ENCODE data around the gene GSTA2. TPM values are rescaled to one million over a fixed set of nuclear protein-coding genes. Genes with fewer than 3 reads are reported as not detected.

Gene GSTA2
- total and polyA plus RNA-seq, 2 of the 13 experiments (the other 11 are each of a cell fraction or from before 2014, with no cell fraction given), result 0.75 to 13.7 TPM

GRCh38 chr6:52724406-52725121, 38.7 kb downstream of the GSTA2 start (continued):
- TF ChIP-seq, protein P1, sequence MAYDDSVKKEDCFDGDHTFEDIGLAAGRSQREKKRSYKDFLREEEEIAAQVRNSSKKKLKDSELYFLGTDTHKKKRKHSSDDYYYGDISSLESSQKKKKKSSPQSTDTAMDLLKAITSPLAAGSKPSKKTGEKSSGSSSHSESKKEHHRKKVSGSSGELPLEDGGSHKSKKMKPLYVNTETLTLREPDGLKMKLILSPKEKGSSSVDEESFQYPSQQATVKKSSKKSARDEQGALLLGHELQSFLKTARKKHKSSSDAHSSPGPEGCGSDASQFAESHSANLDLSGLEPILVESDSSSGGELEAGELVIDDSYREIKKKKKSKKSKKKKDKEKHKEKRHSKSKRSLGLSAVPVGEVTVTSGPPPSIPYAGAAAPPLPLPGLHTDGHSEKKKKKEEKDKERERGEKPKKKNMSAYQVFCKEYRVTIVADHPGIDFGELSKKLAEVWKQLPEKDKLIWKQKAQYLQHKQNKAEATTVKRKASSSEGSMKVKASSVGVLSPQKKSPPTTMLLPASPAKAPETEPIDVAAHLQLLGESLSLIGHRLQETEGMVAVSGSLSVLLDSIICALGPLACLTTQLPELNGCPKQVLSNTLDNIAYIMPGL (CRISPR knock-in tag; IDR thresholded peaks at IDR 0.05; ENCODE audit: borderline replicate concordance in 1 of 2, low read depth in 1 of 2), result peak; percentile 59 to 95; a peak in 3 of 4 replicates
- TF ChIP-seq RBM22 (optimal IDR thresholded peaks at IDR 0.05; ENCODE audit: low read length) (no peak), SP1 (IDR thresholded peaks at IDR 0.05) (no peak), SP1 (CRISPR knock-in tag; IDR thresholded peaks at IDR 0.05) (no peak; the same call in 1 of the 2 replicates), ZNF354B (CRISPR knock-in tag; IDR thresholded peaks at IDR 0.05) (no peak), ZBTB43 (CRISPR knock-in tag; conservative IDR thresholded peaks at IDR 0.05) (no peak), ATF7-NPFF (CRISPR knock-in tag; IDR thresholded peaks at IDR 0.05; ENCODE audit: low read depth) (no peak), ZMYM3 (CRISPR knock-in tag; IDR thresholded peaks at IDR 0.05) (peak; percentile 76; the same call in 1 of the 2 replicates), RARA (CRISPR knock-in tag; IDR thresholded peaks at IDR 0.05) (peak; percentile 27; the same call in 1 of the 2 replicates), RFX1 (IDR thresholded peaks at IDR 0.05) (no peak), NFRKB (IDR thresholded peaks at IDR 0.05) (no peak), ZNF24 (IDR thresholded peaks at IDR 0.05) (peak; percentile 60; the same call in 1 of the 2 replicates), ZSCAN22 (CRISPR knock-in tag; IDR thresholded peaks at IDR 0.05) (no peak; the same call in 1 of the 2 replicates), CENPX (CRISPR knock-in tag; IDR thresholded peaks at IDR 0.05) (no peak), TARDBP (CRISPR knock-in tag; IDR thresholded peaks at IDR 0.05) (0 out of 2 replicates have a peak, but pooled peaks have one; percentile 51), ZNF562 (CRISPR knock-in tag; IDR thresholded peaks at IDR 0.05; ENCODE audit: borderline replicate concordance) (no peak)
- TF ChIP-seq, protein P2, sequence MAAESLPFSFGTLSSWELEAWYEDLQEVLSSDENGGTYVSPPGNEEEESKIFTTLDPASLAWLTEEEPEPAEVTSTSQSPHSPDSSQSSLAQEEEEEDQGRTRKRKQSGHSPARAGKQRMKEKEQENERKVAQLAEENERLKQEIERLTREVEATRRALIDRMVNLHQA (CRISPR knock-in tag; IDR thresholded peaks at IDR 0.05), result no peak
- TF ChIP-seq, protein P3, sequence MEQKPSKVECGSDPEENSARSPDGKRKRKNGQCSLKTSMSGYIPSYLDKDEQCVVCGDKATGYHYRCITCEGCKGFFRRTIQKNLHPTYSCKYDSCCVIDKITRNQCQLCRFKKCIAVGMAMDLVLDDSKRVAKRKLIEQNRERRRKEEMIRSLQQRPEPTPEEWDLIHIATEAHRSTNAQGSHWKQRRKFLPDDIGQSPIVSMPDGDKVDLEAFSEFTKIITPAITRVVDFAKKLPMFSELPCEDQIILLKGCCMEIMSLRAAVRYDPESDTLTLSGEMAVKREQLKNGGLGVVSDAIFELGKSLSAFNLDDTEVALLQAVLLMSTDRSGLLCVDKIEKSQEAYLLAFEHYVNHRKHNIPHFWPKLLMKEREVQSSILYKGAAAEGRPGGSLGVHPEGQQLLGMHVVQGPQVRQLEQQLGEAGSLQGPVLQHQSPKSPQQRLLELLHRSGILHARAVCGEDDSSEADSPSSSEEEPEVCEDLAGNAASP (CRISPR knock-in tag; IDR thresholded peaks at IDR 0.05; ENCODE audit: borderline replicate concordance), result peak; percentile 35; the same call in 1 of the 2 replicates
- TF ChIP-seq, protein P4, sequence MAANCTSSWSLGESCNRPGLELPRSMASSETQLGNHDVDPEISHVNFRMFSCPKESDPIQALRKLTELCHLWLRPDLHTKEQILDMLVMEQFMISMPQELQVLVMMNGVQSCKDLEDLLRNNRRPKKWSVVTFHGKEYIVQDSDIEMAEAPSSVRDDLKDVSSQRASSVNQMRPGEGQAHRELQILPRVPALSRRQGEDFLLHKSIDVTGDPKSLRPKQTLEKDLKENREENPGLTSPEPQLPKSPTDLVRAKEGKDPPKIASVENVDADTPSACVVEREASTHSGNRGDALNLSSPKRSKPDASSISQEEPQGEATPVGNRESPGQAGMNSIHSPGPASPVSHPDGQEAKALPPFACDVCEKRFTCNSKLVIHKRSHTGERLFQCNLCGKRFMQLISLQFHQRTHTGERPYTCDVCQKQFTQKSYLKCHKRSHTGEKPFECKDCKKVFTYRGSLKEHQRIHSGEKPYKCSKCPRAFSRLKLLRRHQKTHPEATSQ (CRISPR knock-in tag; IDR thresholded peaks at IDR 0.05; ENCODE audit: borderline replicate concordance), result no peak
- TF ChIP-seq, protein P5, sequence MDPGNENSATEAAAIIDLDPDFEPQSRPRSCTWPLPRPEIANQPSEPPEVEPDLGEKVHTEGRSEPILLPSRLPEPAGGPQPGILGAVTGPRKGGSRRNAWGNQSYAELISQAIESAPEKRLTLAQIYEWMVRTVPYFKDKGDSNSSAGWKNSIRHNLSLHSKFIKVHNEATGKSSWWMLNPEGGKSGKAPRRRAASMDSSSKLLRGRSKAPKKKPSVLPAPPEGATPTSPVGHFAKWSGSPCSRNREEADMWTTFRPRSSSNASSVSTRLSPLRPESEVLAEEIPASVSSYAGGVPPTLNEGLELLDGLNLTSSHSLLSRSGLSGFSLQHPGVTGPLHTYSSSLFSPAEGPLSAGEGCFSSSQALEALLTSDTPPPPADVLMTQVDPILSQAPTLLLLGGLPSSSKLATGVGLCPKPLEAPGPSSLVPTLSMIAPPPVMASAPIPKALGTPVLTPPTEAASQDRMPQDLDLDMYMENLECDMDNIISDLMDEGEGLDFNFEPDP (CRISPR knock-in tag; conservative IDR thresholded peaks at IDR 0.05), result no peak
- TF ChIP-seq, protein P6, sequence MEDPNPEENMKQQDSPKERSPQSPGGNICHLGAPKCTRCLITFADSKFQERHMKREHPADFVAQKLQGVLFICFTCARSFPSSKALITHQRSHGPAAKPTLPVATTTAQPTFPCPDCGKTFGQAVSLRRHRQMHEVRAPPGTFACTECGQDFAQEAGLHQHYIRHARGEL (CRISPR knock-in tag; IDR thresholded peaks at IDR 0.05), result no peak
